Hepatocyte (in vitro differentiated cells): Measurements from ENCODE around the gene LGALS7B.
"Not testable (repeated sequence)": the region's sequence is repeated elsewhere in the genome, so short reads cannot be mapped to it uniquely, and the experiment has no call there.

ENCODE experiments used
- CTCF ChIP-seq: fragments of 200-600 bp; sonication (generic); IDR thresholded peaks from 2 replicates; pipeline ENCODE4 v1.5.1; 2016; ENCODE audit warnings: antibody characterized with exemption, mild to moderate bottlenecking; ENCODE audit not compliant: poor library complexity
- EZH2 ChIP-seq: fragments of 200-600 bp; sonication (generic); IDR thresholded peaks from 2 replicates; pipeline ENCODE4 v1.6.1; 2016; ENCODE audit warnings: antibody characterized with exemption, mild to moderate bottlenecking, borderline replicate concordance

GRCh38 chr19:38790507-38791403 is 1.8 kb downstream of the LGALS7B start:
- not testable (repeated sequence) for TF ChIP-seq CTCF, EZH2
